Cardiac ventricle fibroblast (primary cell): ENCODE results near the gene ZNF766. TPM values are rescaled to one million over a fixed set of nuclear protein-coding genes. Genes with fewer than 3 reads are reported as not detected.

Experiments used
- total RNA-seq: library from RNA; depleted of rRNA; stranded (reverse); fragments of >200 nt; gene quantifications from 2 replicates; pipeline ENCODE4 v1.2.3, GENCODE V29; 2015

Gene ZNF766
- 7.7 and 12.7 TPM in 2 replicates for total RNA-seq

DNA sequence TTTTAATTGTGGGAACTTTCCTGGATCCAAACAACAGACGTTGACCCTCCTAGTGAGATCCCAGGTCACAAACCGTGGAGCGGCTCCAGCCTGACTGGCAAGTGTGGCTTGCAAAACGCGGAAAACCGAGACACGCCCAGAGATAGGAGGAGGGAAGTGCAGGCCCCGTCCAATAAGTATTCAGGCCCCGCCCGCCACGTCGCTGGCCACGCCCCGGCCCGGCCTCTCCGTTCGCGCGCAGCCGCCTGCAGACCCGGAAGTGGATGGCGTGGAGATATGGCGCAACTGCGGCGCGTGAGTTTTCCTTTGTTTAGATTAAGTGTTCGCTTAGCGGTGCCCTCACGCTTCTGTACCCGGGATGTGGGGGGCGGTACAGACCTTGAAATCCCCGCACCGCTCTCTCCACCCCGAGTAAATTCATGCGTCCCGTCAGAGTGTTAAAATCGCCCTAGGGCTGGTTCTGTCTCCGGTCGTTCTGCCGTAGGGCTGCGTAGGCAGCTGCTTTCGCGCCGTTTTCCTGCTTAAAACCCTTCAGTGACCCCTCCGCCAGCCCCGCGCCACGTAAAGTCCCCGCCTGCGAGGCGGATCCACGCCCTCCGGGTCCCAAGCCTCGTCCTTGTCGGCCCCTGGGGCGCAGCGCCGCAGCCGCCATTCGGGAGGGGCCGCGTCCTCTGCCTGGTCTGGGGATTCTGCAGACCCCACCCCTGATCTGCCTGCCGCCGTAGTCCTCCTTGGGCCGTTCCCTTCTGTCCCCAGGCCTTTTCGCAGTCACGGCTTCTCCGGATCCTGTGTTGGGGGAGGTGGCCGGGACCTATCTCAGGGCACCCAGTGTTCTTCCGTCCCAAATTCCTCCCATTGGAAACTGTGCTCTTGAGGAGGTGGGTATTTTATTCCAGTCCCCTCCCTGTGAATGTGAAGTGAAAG lies at the start of gene ZNF766:
TSS of gene ZNF766 (plus strand) at position 250 of the 924 bp plus-strand sequence. CDS start at position 277, 27 bp downstream.

DNA sequence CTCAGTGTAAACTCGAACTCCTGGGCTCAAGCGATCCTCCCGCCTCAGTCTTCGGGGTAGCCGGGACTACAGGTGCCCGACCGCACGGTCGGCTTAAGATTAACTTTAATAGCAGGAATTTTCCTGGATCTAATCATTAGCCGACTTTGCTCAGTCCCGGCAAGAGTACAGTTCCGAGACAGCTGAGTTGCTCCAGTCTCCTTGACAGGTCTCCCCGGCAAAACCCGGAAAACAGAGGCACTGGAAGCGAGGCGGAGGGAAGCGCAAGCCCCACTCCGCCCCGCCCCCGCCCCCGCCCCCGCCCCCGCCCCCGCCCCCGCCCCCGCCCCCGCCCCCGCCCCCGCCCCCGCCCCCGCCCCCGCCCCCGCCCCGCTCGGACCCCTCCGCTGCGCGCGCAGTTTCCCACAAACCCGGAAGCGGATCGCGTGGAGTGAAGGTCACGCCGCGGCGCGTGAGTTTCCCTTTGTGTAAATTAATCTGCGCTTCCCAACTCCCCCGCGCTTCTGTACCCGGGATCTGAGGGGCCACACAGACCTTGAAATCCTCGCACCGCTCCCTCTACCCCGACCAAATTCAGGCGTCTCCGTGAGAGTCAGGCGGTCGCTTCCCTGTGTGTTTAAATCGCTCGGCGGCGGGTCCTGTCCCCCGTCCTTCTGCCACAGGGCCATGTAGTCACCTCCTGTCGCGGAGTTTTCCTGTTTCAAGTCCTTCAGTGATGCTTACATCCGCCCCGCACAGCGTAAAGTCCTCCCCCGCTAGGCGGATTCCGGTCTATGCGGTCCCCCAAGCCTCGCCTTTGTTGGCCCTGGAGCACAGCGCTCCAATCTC lies 27.6 kb downstream of the ZNF766 start, which contains the start of gene ZNF480:
TSS of gene ZNF480 (plus strand) at position 397 of the 828 bp plus-strand sequence. CDS start 3,244 bp downstream, outside the sequence.

DNA sequence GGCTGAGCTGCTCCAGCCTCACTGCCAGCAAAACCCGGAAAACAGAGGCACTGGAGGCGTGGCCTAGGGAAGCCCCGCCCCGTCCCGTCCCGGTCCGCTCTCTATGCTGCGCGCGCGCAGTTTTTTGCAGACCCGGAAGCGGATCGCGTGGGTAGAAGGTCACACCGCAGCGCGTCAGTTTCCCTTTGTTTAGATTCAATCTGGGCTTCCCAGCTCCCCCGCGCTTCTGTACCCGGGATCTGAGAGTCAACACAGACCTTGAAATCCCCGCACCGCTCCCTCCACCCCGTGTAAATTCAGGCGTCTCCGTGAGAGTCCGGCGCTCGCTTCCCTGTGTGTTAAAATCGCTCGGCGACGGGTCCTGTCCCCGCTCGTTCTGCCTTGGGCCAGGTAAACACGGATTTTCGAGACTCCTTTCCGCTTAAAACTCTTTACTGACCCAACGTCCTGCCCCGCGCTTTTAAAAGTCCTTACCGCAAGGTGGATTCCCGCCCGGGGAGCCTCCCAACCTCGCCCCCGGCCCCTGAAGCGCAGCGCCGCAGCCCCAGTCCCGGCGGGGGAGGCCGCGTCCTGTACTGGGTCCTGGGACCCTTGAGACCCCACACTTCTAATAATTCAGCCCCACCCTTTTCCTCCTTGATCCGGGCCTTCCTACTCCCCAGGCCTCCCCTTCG lies 66.9 kb downstream of the ZNF766 start, which contains the start of gene ZNF610:
TSS of gene ZNF610 (plus strand) at position 127 of the 674 bp plus-strand sequence. CDS start 12,930 bp downstream, outside the sequence.

Other genes with a start within 250 kb of the ZNF766 start
- 7.2 and 8.1 TPM in 2 replicates for gene ZNF614, start 241.2 kb upstream of the ZNF766 start, total RNA-seq
- 2.8 and 7.2 TPM in 2 replicates for gene ZNF432, start 220.7 kb upstream of the ZNF766 start, total RNA-seq
- 10.5 and 18.7 TPM in 2 replicates for gene ZNF841, start 173.8 kb upstream of the ZNF766 start, total RNA-seq
- 7.1 and 11.5 TPM in 2 replicates for gene ZNF616, start 129.6 kb upstream of the ZNF766 start, total RNA-seq
- 10.4 and 12.8 TPM in 2 replicates for gene ZNF836, start 98.0 kb upstream of the ZNF766 start, total RNA-seq
- 223 and 229 TPM in 2 replicates for gene PPP2R1A, start 79.5 kb upstream of the ZNF766 start, total RNA-seq
- 11.5 and 12.6 TPM in 2 replicates for gene ZNF480, start 27.6 kb downstream of the ZNF766 start, total RNA-seq
- 4.1 and 4.6 TPM in 2 replicates for gene ZNF610, start 66.7 kb downstream of the ZNF766 start, total RNA-seq
- gene ZNF880, start 100.3 kb downstream of the ZNF766 start, total RNA-seq: 15.2 and 28.0 TPM in 2 replicates
- gene ZNF528, start 128.3 kb downstream of the ZNF766 start, total RNA-seq: 10.4 and 19.5 TPM in 2 replicates
- 0.06 TPM in 1 of 2 replicates, not detected in the other for gene ZNF534, start 159.6 kb downstream of the ZNF766 start, total RNA-seq
- gene ZNF578, start 184.0 kb downstream of the ZNF766 start, total RNA-seq: 3.2 and 4.7 TPM in 2 replicates